CD4-positive, CD25-positive, alpha-beta regulatory T cell (primary cell): ENCODE data around the gene CD6. TPM values are rescaled to one million over a fixed set of nuclear protein-coding genes. Genes with fewer than 3 reads are reported as not detected.

Source experiments
- ATAC-seq, 2 donors: fragments of 150-1000 bp; cut with Tn5 transposase; one replicate each; pipeline ENCODE4 v1.10.0; 2021; ENCODE audit warnings: low read depth in 2 of 2, moderate number of reproducible peaks in 2 of 2, moderate library complexity in 1 of 2
- DNase-seq, 3 donors: peaks; one replicate each; pipeline versions ENCODE4 v3.0.0 to v3.0.0-alpha.2; 2012 to 2022; ENCODE audit warnings: mixed read lengths in 1 of 3
- H3K27ac ChIP-seq: one replicate; pipeline ENCODE4 v1.7.0; 2013; ENCODE audit warnings: mild to moderate bottlenecking, low read length; ENCODE audit not compliant: insufficient read depth, poor library complexity, severe bottlenecking
- H3K27me3 ChIP-seq: one replicate; pipeline ENCODE4 v1.7.0; 2013; ENCODE audit warnings: low read length; ENCODE audit not compliant: control insufficient read depth, insufficient read depth
- H3K36me3 ChIP-seq: one replicate; pipeline ENCODE4 v1.7.0; 2013; ENCODE audit warnings: mild to moderate bottlenecking, low read length, moderate library complexity; ENCODE audit not compliant: control insufficient read depth, insufficient read depth
- H3K4me1 ChIP-seq: 2 replicates; pipeline ENCODE4 v1.7.0; 2013; ENCODE audit warnings: mild to moderate bottlenecking, low read length; ENCODE audit not compliant: insufficient read depth, control insufficient read depth, poor library complexity, severe bottlenecking
- H3K4me3 ChIP-seq: one replicate; pipeline ENCODE4 v1.7.0; 2013; ENCODE audit warnings: low read depth, mild to moderate bottlenecking, low read length, moderate library complexity
- H3K9me3 ChIP-seq, 2 experiments: 1 replicate in 1 of 2; 2 replicates in 1 of 2; pipeline ENCODE4 v1.7.0; 2013; ENCODE audit warnings: low read length in 2 of 2, mild to moderate bottlenecking in 1 of 2, moderate library complexity in 1 of 2; ENCODE audit not compliant: control insufficient read depth in 2 of 2
- H3K27ac Mint-ChIP-seq, 3 donors: one replicate each; pipeline ENCODE4 v1.8.0; 2020 to 2022; ENCODE audit warnings: mild to moderate bottlenecking in 3 of 3, mixed read lengths in 3 of 3, moderate library complexity in 2 of 3
- H3K27me3 Mint-ChIP-seq: one replicate; pipeline ENCODE4 v1.8.0; 2022; ENCODE audit warnings: mild to moderate bottlenecking, mixed read lengths
- H3K36me3 Mint-ChIP-seq: one replicate; pipeline ENCODE4 v1.8.0; 2020; ENCODE audit warnings: mixed read lengths
- H3K4me1 Mint-ChIP-seq, 4 donors: one replicate each; pipeline ENCODE4 v1.8.0; 2020 to 2022; ENCODE audit warnings: mixed read lengths in 4 of 4, mild to moderate bottlenecking in 1 of 4
- H3K4me3 Mint-ChIP-seq, 4 donors: one replicate each; pipeline ENCODE4 v1.8.0; 2020 to 2022; ENCODE audit warnings: mild to moderate bottlenecking in 4 of 4, mixed read lengths in 4 of 4, moderate library complexity in 3 of 4
- H3K9me3 Mint-ChIP-seq, 7 donors: one replicate each; pipeline ENCODE4 v1.8.0; 2020 to 2022; ENCODE audit warnings: mixed read lengths in 7 of 7, mild to moderate bottlenecking in 3 of 7, moderate library complexity in 2 of 7
- polyA plus RNA-seq, 4 donors: library from polyadenylated mRNA; unstranded; fragments of 300-500 nt; fragmentation: Illumina TruSeq; gene quantifications; one replicate each; pipeline ENCODE4 v1.2.3, GENCODE V29; 2021
- total RNA-seq: library from RNA; stranded (reverse); gene quantifications from one replicate; pipeline ENCODE4 v1.2.3, GENCODE V29; 2022

Gene CD6
- total and polyA plus RNA-seq, 5 donors from 2014 or later = 108 to 398 (median 138) TPM

DNA sequence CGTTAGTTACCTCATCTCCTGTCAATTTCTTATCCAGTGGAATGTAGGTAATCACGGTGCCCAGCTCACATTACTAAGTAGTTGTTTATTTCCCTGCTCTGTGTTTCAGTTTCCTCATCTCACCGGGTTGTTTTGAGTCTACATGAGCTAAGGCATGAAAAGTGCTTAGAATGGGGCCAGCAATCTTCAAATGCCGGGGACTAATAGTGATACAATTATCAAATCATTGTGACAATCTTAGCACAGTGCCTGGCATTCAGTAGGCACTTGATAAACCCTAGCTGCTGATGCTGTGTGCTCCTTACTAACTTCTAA, 77.5 kb downstream of the CD6 start:
- Mint-ChIP-seq H3K9me3 (peaks cover 0 to 2% (median 0%) of the 10 kb centered on the region in 7 donors), H3K4me1 (peaks cover 3 to 55% (median 35%) of the 10 kb centered on the region in 4 donors), H3K36me3 (no peaks in the 10 kb centered on the region), H3K27ac (peak overlapping the region; percentile 85 to 96 (median 94)), H3K27me3 (no peaks in the 10 kb centered on the region), H3K4me3 (peak overlapping the region; percentile 23 to 86 (median 64))
- peaks cover 29% of the 10 kb centered on the region for H3K4me1 ChIP-seq
- peak overlapping the region; percentile 42 for H3K4me3 ChIP-seq
- peak overlapping the region; percentile 52 for H3K27ac ChIP-seq
- DNase-seq (peak in 1 of 3 donors; percentile 52), ATAC-seq (peak; percentile 40 to 42)
- H3K27me3 ChIP-seq = no peaks in the 10 kb centered on the region
- no peaks in the 10 kb centered on the region for H3K36me3 ChIP-seq
- H3K9me3 ChIP-seq = no peaks in the 10 kb centered on the region

DNA sequence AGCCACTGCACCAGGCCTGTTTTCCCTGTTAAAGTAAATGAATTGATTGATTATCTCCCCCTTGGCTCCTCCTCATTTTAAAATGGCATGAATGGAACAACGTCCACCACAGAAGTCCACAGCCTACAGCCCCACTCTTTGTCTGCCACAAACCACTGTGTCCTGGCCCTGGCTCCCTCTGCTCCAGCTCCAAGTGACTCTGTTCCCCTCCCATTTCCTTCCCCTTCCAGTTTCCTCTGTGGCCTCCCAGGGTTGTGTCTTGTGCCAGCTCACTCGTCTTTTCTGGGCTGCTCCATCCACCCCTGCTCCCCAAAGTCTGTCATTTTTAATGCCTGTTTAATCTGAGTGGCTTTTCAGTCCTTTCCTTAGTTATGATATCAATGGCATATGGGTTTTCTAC, 78.4 kb downstream of the CD6 start:
- Histone ChIP-seq H3K4me3 (no peak overlapping the region), H3K4me1 (peaks cover 34% of the 10 kb centered on the region), H3K36me3 (no peaks in the 10 kb centered on the region), H3K9me3 (no peaks in the 10 kb centered on the region), H3K27ac (peak overlapping the region; percentile 52), H3K27me3 (no peaks in the 10 kb centered on the region)
- H3K4me1 Mint-ChIP-seq = peaks cover 5 to 63% (median 39%) of the 10 kb centered on the region in 4 donors
- H3K27ac Mint-ChIP-seq = peak overlapping the region; percentile 16 to 82 (median 59)
- no peaks in the 10 kb centered on the region for H3K36me3 Mint-ChIP-seq
- DNase-seq = no peak
- no peak for ATAC-seq
- peak overlapping the region in 1 of 4 donors; percentile 39 for H3K4me3 Mint-ChIP-seq
- H3K9me3 Mint-ChIP-seq = peaks cover 0 to 2% (median 0%) of the 10 kb centered on the region in 7 donors
- no peaks in the 10 kb centered on the region for H3K27me3 Mint-ChIP-seq

DNA sequence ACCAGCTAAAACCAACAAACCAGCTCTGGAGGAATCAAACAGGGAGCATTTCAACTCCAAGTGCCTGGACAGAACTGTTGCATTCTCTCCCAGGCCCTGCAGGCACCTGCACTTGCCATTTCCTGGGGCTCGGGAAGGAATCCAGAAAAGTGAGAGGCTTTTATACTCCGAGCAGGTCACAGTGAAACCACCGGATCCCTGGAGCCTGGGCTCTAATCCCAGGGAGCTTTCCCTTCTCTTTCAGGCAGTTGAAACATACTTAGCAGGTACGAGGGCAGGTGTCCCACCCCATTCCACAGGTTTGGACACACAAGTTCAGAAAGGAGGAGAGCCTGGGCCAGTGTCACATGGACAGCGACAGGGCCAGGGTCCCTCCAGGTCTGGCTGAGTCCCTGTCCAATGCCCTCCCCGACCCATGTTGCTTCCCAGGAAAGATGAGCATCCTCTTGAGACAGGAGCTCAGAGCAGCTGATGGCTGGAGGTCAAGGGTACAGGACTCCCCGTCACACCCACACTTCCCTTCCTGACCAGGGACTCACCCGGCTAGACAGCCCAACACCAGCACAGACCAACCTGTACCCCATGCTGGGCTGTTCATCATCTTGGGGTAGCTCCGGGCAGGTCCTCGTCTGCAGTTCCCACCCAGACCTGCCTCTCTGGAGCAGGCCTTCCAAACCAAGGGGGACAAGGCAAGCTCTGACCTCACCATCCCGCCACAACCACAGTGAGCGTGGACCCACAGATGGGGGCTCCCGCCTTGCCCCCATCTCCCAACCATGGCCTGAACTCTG, 80.9 kb downstream of the CD6 start:
- H3K4me1 ChIP-seq = peaks cover 46% of the 10 kb centered on the region
- H3K27ac ChIP-seq = no peak overlapping the region
- DNase-seq (no peak), ATAC-seq (no peak)
- peaks cover 7 to 71% (median 40%) of the 10 kb centered on the region in 4 donors for H3K4me1 Mint-ChIP-seq
- no peaks in the 10 kb centered on the region for H3K9me3 ChIP-seq
- H3K27ac Mint-ChIP-seq = peak overlapping the region in 2 of 3 donors; percentile 50 to 86
- H3K9me3 Mint-ChIP-seq = peaks cover 0 to 2% (median 0%) of the 10 kb centered on the region in 7 donors
- peak overlapping the region in 1 of 4 donors; percentile 21 for H3K4me3 Mint-ChIP-seq
- no peaks in the 10 kb centered on the region for H3K27me3 ChIP-seq
- H3K36me3 ChIP-seq = no peaks in the 10 kb centered on the region
- no peak overlapping the region for H3K4me3 ChIP-seq
- no peaks in the 10 kb centered on the region for H3K36me3 Mint-ChIP-seq
- H3K27me3 Mint-ChIP-seq = no peaks in the 10 kb centered on the region

DNA sequence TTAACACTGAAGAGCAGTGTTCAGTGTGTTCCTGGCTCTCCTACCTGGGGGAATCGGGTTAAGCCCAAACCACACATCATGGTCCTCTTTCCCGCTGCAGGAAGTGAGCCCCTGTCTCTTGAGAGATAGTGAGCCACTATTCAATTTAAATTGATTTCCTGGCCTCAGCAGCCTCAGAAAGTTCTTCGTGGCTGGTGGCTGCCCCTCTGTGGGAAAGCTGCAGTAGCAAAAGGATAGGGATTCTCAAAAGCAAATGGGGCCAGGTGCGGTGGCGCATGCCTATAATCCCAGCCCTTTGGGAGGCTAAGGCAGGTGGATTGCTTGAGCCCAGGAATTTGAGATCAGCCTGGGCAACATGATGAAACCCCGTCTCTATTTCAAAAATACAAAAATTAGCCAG, 81.7 kb downstream of the CD6 start:
- H3K9me3 Mint-ChIP-seq = peaks cover 0 to 2% (median 0%) of the 10 kb centered on the region in 7 donors
- H3K27ac ChIP-seq = no peak overlapping the region
- H3K9me3 ChIP-seq = no peaks in the 10 kb centered on the region
- ATAC-seq = no peak
- no peak for DNase-seq
- no peaks in the 10 kb centered on the region for H3K36me3 ChIP-seq
- peaks cover 46% of the 10 kb centered on the region for H3K4me1 ChIP-seq
- H3K4me3 ChIP-seq = no peak overlapping the region
- peak overlapping the region in 2 of 4 donors; percentile 45 to 50 for H3K4me3 Mint-ChIP-seq
- H3K27me3 ChIP-seq = no peaks in the 10 kb centered on the region
- H3K27me3 Mint-ChIP-seq = no peaks in the 10 kb centered on the region
- no peaks in the 10 kb centered on the region for H3K36me3 Mint-ChIP-seq
- peak overlapping the region in 2 of 3 donors; percentile 50 to 86 for H3K27ac Mint-ChIP-seq
- peaks cover 7 to 66% (median 36%) of the 10 kb centered on the region in 4 donors for H3K4me1 Mint-ChIP-seq

DNA sequence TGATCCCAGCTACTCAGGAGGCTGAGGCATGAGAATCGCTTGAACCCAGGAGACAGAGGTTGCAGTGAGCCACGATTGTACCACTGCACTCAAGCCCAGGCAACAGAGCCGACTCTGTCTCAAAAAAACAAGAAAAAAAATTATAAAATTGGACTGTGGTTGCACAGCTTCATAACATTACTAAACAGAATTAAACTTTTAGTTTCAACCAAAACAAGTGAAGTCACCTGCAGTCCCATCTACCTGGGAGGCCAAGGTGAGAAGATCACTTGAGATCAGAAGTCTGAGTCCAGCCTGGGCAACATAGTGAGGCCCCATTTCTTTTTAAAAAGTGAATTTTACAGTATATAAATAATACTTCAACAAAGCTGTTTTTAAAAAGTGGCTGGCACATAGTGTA, 83.0 kb downstream of the CD6 start:
- H3K36me3 Mint-ChIP-seq = no peaks in the 10 kb centered on the region
- H3K4me3 ChIP-seq = no peak overlapping the region
- DNase-seq (no peak), ATAC-seq (no peak)
- H3K4me1 Mint-ChIP-seq = peaks cover 13 to 65% (median 33%) of the 10 kb centered on the region in 4 donors
- H3K9me3 Mint-ChIP-seq = peaks cover 0 to 2% (median 0%) of the 10 kb centered on the region in 7 donors
- H3K27me3 Mint-ChIP-seq = no peaks in the 10 kb centered on the region
- peak overlapping the region in 2 of 3 donors; percentile 50 to 85 for H3K27ac Mint-ChIP-seq
- no peaks in the 10 kb centered on the region for H3K36me3 ChIP-seq
- peak overlapping the region in 2 of 4 donors; percentile 6 to 10 for H3K4me3 Mint-ChIP-seq
- no peaks in the 10 kb centered on the region for H3K9me3 ChIP-seq
- peaks cover 44% of the 10 kb centered on the region for H3K4me1 ChIP-seq
- no peaks in the 10 kb centered on the region for H3K27me3 ChIP-seq
- H3K27ac ChIP-seq = peak overlapping the region; percentile 36

DNA sequence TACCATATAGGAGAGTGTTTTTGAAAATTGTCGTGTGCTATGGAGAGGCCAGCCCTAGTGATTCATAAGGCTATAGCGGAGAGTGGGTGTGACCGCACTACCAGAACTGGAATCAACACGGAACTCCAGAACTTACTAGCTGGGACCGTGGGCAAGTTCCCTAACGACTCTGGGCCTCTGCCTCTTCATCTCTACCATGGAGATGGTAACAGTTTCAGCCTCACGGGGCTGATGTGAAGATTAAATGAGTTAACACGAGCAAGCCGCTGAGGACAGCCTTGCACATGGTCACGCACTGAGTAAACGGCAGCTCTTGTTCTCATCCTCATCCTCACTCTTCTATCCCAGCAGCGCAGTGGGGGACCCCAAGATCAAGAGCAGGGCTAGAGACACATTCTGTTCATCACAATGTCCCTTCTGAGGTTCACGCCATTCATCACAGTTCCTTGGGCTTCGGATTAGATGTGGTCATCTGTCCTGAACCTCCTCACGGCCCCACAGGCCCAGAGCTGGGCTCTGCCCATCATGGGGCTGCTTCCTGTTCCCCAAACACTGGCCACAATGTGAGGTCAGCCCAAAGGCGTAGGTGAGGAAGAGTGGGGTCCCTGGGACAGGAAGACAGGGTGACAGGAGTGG, 83.6 kb downstream of the CD6 start:
- H3K36me3 Mint-ChIP-seq = no peaks in the 10 kb centered on the region
- peaks cover 15 to 65% (median 35%) of the 10 kb centered on the region in 4 donors for H3K4me1 Mint-ChIP-seq
- peaks cover 45% of the 10 kb centered on the region for H3K4me1 ChIP-seq
- H3K4me3 Mint-ChIP-seq = peak overlapping the region in 2 of 4 donors; percentile 6 to 27
- peaks cover 0 to 2% (median 0%) of the 10 kb centered on the region in 7 donors for H3K9me3 Mint-ChIP-seq
- DNase-seq (peak in 1 of 3 donors; percentile 26), ATAC-seq (peak in 1 of 2 donors; percentile 14)
- H3K36me3 ChIP-seq = no peaks in the 10 kb centered on the region
- H3K4me3 ChIP-seq = no peak overlapping the region
- H3K27me3 Mint-ChIP-seq = no peaks in the 10 kb centered on the region
- H3K9me3 ChIP-seq = no peaks in the 10 kb centered on the region
- peak overlapping the region in 2 of 3 donors; percentile 29 to 85 for H3K27ac Mint-ChIP-seq
- peak overlapping the region; percentile 36 for H3K27ac ChIP-seq
- H3K27me3 ChIP-seq = no peaks in the 10 kb centered on the region

DNA sequence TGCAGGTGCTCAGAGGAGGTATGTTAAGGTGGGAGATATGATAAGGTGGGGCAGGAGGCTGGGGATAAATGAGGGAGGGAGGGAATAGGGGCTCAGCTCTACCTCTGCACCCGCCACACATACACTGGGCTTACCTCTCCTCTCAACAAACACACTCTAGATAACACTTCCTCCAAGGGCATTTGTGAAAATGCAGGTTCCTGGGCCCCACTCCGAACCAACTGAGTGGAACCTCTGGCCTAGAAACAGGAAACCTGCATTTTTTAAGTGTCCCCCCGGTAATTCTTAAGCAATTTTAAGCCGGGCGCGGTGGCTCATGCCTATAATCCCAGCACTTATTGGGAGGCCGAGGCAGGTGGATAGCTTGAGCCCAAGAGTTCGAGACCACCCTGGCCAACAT, 84.3 kb downstream of the CD6 start:
- H3K4me1 ChIP-seq = peaks cover 52% of the 10 kb centered on the region
- Mint-ChIP-seq H3K4me3 (no peak overlapping the region), H3K27me3 (no peaks in the 10 kb centered on the region), H3K27ac (peak overlapping the region in 1 of 3 donors; percentile 85), H3K9me3 (peaks cover 0 to 2% (median 0%) of the 10 kb centered on the region in 7 donors), H3K4me1 (peaks cover 18 to 68% (median 37%) of the 10 kb centered on the region in 4 donors), H3K36me3 (no peaks in the 10 kb centered on the region)
- H3K27me3 ChIP-seq = no peaks in the 10 kb centered on the region
- no peaks in the 10 kb centered on the region for H3K9me3 ChIP-seq
- no peak overlapping the region for H3K27ac ChIP-seq
- DNase-seq (no peak), ATAC-seq (no peak)
- H3K36me3 ChIP-seq = no peaks in the 10 kb centered on the region
- no peak overlapping the region for H3K4me3 ChIP-seq
